Esophagus muscularis mucosa (tissue), 4 donors: ENCODE measurements around the gene DCAF8. TPM values are rescaled to one million over a fixed set of nuclear protein-coding genes. Genes with fewer than 3 reads are reported as not detected.

Experiments
- DNase-seq: peaks from one replicate; pipeline ENCODE4 v3.0.0-alpha.2; 2017; ENCODE audit errors: extremely low spot score
- H3K27ac ChIP-seq, 4 donors: fragments of 200-600 bp; sonication (generic); replicated peaks in 1 of 4; 1 replicate in 3 of 4; 2 replicates in 1 of 4; pipeline ENCODE4 v1.5.1; 2016 to 2019; ENCODE audit warnings: mild to moderate bottlenecking in 1 of 4
- H3K27me3 ChIP-seq, 4 donors: fragments of 200-600 bp; sonication (generic); one replicate each; pipeline versions ENCODE4 v1.5.1 to v1.6.0; 2016 to 2019
- H3K36me3 ChIP-seq, 4 donors: fragments of 200-600 bp; sonication (generic); one replicate each; pipeline ENCODE4 v1.5.1; 2016 to 2019
- H3K4me1 ChIP-seq, 4 donors: fragments of 200-600 bp; sonication (generic); one replicate each; pipeline ENCODE4 v1.5.1; 2016 to 2019
- H3K4me3 ChIP-seq, 4 donors: fragments of 200-600 bp; sonication (generic); 1 replicate in 2 of 4; 2 replicates in 2 of 4; pipeline ENCODE4 v1.5.1; 2016 to 2019; ENCODE audit warnings: mild to moderate bottlenecking in 4 of 4, moderate library complexity in 1 of 4
- H3K9me3 ChIP-seq, 4 donors: fragments of 200-600 bp; sonication (generic); 1 replicate in 3 of 4; 2 replicates in 1 of 4; pipeline ENCODE4 v1.5.1; 2016 to 2019
- CTCF ChIP-seq, 3 experiments: fragments of 200-600 bp in 2 of 3; fragments of 450-650 bp in 1 of 3; sonication (generic) in 2 of 3; IDR thresholded peaks; one replicate each; pipeline ENCODE4 v1.5.1; 2017 to 2019; ENCODE audit warnings: antibody characterized with exemption in 3 of 3, mild to moderate bottlenecking in 2 of 3, moderate library complexity in 1 of 3
- EP300 ChIP-seq: sonication (generic); formaldehyde crosslinking; IDR thresholded peaks from one replicate; pipeline ENCODE4 v1.6.1; 2017; ENCODE audit warnings: antibody characterized with exemption
- POLR2A ChIP-seq: fragments of 450-650 bp; IDR thresholded peaks from one replicate; pipeline ENCODE4 v1.6.1; 2017; ENCODE audit warnings: antibody characterized with exemption, moderate library complexity, mild to moderate bottlenecking, low read depth
- POLR2AphosphoS5 ChIP-seq, 2 donors: sonication (generic); formaldehyde crosslinking; IDR thresholded peaks; one replicate each; pipeline ENCODE4 v1.6.1; 2017; ENCODE audit warnings: antibody characterized with exemption in 2 of 2
- WGBS: methylation state at CpG from one replicate; pipeline ENCODE4 v1.1.5; 2018; 5-methylcytosine and 5-hydroxymethylcytosine counted together
- intact Hi-C: fragments of 100-400 bp; cut with DNase I; formaldehyde crosslinking; loops from one replicate; pipeline ENCODE4 v1.15.1; 2023
- total RNA-seq, 4 donors: library from RNA; depleted of rRNA; stranded (reverse); fragments of >200 nt; gene quantifications; one replicate each; pipeline versions ENCODE4 v1.1.0 to v1.2.1, GENCODE V29; 2016

The DCAF8 gene
- total RNA-seq, 4 donors from 2014 or later = 111 to 191 (median 172) TPM

DNA sequence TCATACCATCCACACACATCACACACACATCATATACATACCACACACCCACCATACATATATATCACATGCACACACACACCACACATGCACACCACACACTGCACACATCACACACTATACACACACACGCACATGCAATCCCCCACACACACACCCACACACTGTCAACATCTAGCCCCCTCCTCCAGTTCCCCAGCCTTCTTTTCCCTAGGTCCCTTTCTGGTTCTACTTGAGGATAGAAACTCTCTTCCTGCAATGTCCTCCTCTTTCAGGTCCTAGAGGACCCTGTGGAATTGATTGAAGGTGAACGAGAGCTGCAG, 67.7 kb downstream of the DCAF8 start:
- no peak for DNase-seq
- intact Hi-C loops = loop anchor here (2.0 kb wide), 1 partner anchor 58 kb away; no protein-coding TSS in a partner anchor
- 78% methylated on average over 2 of the region's 2 CpGs for WGBS
- Histone ChIP-seq H3K36me3 (no peaks in the 10 kb centered on the region), H3K27ac (no peak overlapping the region), H3K4me3 (no peak overlapping the region), H3K4me1 (peaks cover 25 to 40% (median 38%) of the 10 kb centered on the region in 4 donors), H3K9me3 (no peaks in the 10 kb centered on the region), H3K27me3 (no peaks in the 10 kb centered on the region)
- TF ChIP-seq EP300 (no peak), POLR2A (no peak), POLR2AphosphoS5 (IDR thresholded peaks at IDR 0.05) (no peak), CTCF (IDR thresholded peaks at IDR 0.05) (no peak)

GRCh38 chr1:160193832-160194736, 68.3 kb downstream of the DCAF8 start:
- Histone ChIP-seq H3K36me3 (no peaks in the 10 kb centered on the region), H3K27ac (no peak overlapping the region), H3K27me3 (no peaks in the 10 kb centered on the region), H3K9me3 (no peaks in the 10 kb centered on the region), H3K4me1 (peaks cover 30 to 46% (median 43%) of the 10 kb centered on the region in 4 donors), H3K4me3 (no peak overlapping the region)
- TF ChIP-seq EP300 = no peak
- no peak for TF ChIP-seq POLR2AphosphoS5 (IDR thresholded peaks at IDR 0.05)
- TF ChIP-seq POLR2A = no peak
- TF ChIP-seq CTCF (IDR thresholded peaks at IDR 0.05) = no peak
- no peak for DNase-seq
- WGBS = 73% methylated on average over 9 of the region's 9 CpGs
- intact Hi-C loops = loop anchor here (2.0 kb wide), 4 partner anchors 27 to 97 kb away; no protein-coding TSS in a partner anchor

DNA sequence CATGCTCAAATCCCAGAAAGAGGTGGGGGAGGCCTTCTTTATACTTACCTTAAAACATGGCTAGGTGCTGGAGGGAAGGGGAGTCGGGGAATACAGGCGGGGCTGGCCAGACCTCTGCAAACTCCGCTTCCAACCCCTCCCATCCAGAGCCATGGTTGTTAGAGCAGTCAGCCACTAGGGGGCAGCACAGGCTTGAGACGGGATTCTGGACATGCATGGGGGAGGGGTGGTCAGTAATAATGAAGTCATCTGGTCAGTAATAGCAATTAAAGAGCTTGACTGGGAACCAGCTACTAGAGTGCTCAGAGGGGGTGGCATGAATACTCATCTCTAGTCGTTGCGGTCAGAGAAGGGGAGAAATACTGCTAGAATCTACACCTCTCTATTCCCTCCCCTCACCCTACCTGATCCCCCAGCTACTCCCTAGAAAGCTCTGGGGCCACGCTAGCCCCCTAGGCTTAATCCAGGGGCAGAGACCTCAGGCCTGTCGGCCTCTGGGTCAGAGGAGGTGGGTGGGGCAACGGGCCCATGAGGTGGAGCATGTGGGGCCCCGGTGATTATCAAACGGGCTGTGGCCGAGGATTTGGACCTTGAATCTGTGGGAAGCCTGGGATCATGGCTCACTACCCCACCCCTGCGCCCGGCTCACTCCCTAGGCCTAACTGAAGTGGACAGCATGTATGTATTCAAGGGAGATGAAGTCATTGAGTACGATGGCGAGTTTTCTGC, 69.1 kb downstream of the DCAF8 start:
- no peaks in the 10 kb centered on the region for H3K36me3 ChIP-seq
- peak overlapping the region in 2 of 4 donors; percentile 15 to 36 for H3K4me3 ChIP-seq
- H3K27me3 ChIP-seq = no peaks in the 10 kb centered on the region
- H3K27ac ChIP-seq = peak overlapping the region in 3 of 4 donors; percentile 21 to 49 (median 45)
- intact Hi-C loops = loop anchor here (2.0 kb wide), 3 partner anchors 28 to 98 kb away; no protein-coding TSS in a partner anchor
- 42% methylated on average over 9 of the region's 16 CpGs for WGBS
- H3K4me1 ChIP-seq = peaks cover 30 to 48% (median 43%) of the 10 kb centered on the region in 4 donors
- TF ChIP-seq POLR2AphosphoS5 (IDR thresholded peaks at IDR 0.05) (peak; percentile 62 to 72), POLR2A (no peak), CTCF (IDR thresholded peaks at IDR 0.05) (peak; percentile 95 to 98 (median 97)), EP300 (no peak)
- DNase-seq = peak; percentile 96
- no peaks in the 10 kb centered on the region for H3K9me3 ChIP-seq

GRCh38 chr1:160192234-160192633, 70.1 kb downstream of the DCAF8 start:
- no peaks in the 10 kb centered on the region for H3K9me3 ChIP-seq
- TF ChIP-seq EP300 (no peak), POLR2A (no peak), CTCF (IDR thresholded peaks at IDR 0.05) (no peak)
- no peaks in the 10 kb centered on the region for H3K27me3 ChIP-seq
- no peak for DNase-seq
- intact Hi-C loops = loop anchor here (2.0 kb wide), 3 partner anchors 29 to 99 kb away; no protein-coding TSS in a partner anchor
- no peak overlapping the region for H3K4me3 ChIP-seq
- peak overlapping the region in 3 of 4 donors; percentile 9 to 49 (median 37) for H3K27ac ChIP-seq
- no peaks in the 10 kb centered on the region for H3K36me3 ChIP-seq
- peaks cover 28 to 48% (median 43%) of the 10 kb centered on the region in 4 donors for H3K4me1 ChIP-seq
